ENCODE data around the gene RIPPLY1. TPM values are rescaled to one million over a fixed set of nuclear protein-coding genes. Genes with fewer than 3 reads are reported as not detected.

RIPPLY1 gene
- total and polyA plus RNA-seq, 4 donors = 1.2 to 3.0 (median 3.0) TPM; not detected in 1

DNA sequence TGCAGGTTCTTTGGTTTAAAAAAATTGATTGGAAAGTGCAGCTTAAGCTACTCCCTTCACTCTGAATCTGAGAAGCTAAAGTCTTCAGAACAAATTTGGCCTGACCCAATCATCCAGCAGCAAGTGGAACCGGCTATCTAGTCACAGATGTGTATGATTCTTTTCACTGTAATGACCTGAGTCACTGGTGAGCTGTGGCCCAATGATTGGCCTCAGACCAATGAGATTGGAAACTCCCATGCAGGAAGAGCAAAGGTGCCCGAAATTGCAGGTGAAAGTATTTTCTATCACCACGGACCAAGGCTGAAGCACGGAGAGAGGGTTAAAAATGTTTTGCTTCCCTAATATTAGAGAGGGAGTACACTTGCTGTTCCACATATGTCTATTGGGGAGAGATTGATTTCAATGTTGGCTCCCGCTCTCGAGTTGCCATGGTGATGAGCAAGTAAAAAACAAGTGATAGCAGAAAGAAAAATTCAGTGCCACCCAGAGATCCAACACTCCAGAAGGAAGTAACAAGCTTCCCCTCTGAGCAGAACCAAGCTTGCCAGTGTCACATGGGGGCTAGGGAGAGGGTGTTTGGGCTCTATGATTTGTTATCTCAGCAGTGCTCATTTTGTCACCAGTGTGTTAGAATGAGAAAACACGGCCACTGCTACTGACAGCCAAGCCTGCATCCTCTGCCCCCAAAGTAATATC is 11.2 kb downstream of the RIPPLY1 start:
- WGBS = 77% methylated on average over 7 of the region's 7 CpGs
- DNase-seq (ENCODE audit: low spot score) = no peak
- H3K4me1 ChIP-seq (ENCODE audit: control insufficient read depth in 4 of 4, insufficient read depth in 4 of 4, low read length in 3 of 4) = no peaks in the 10 kb centered on the region
- no peak overlapping the region for H3K4me3 ChIP-seq (ENCODE audit: low read depth in 1 of 3, low read length in 3 of 3)
- H3K9me3 ChIP-seq (ENCODE audit: control insufficient read depth in 4 of 4, low read length in 3 of 4) = peaks cover 0 to 3% (median 0%) of the 10 kb centered on the region in 4 donors
- H3K27ac ChIP-seq (ENCODE audit: low read depth in 1 of 2, low read length in 2 of 2) = no peak overlapping the region
- peaks cover 0 to 6% (median 0%) of the 10 kb centered on the region in 4 donors for H3K27me3 ChIP-seq (ENCODE audit: control insufficient read depth in 4 of 4, insufficient read depth in 4 of 4, low read length in 3 of 4)
- TF ChIP-seq HNF4G (IDR thresholded peaks at IDR 0.05) (no peak), RAD21 (IDR thresholded peaks at IDR 0.05) (no peak), SP1 (IDR thresholded peaks at IDR 0.05) (no peak), YY1 (IDR thresholded peaks at IDR 0.05) (no peak), JUND (IDR thresholded peaks at IDR 0.05) (no peak), GABPA (IDR thresholded peaks at IDR 0.05 in 1 of 2, conservative IDR thresholded peaks at IDR 0.05 in 1 of 2) (no peak), NR2F2 (IDR thresholded peaks at IDR 0.05) (no peak)
- no peak overlapping the region for H3K9ac ChIP-seq (ENCODE audit: low read depth in 1 of 2, low read length in 2 of 2)
- no peaks in the 10 kb centered on the region for H3K36me3 ChIP-seq (ENCODE audit: control insufficient read depth in 4 of 4, insufficient read depth in 3 of 4, low read depth in 1 of 4, low read length in 3 of 4)

DNA sequence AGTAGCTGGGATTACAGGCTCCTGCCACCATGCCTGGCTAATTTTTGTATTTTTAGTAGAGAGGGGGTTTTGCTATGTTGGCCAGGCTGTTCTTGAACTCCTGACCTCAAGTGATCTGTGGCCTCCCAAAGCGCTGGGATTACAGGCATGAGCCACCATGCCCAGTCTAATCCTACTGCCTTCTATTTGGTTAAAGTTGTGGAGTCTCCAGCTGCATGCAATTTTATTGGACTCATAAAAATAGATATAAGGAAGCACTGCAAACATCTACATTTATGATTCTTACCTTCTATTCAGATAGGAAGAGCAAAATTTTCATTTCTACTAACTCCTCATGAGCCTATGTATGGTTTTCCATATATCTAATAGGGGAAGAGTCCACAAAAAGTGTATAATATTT is 13.7 kb downstream of the RIPPLY1 start:
- H3K4me3 ChIP-seq (ENCODE audit: low read depth in 1 of 3, low read length in 3 of 3) = no peak overlapping the region
- 87% methylated on average over 1 of the region's 1 CpG for WGBS
- no peaks in the 10 kb centered on the region for H3K36me3 ChIP-seq (ENCODE audit: control insufficient read depth in 4 of 4, insufficient read depth in 3 of 4, low read depth in 1 of 4, low read length in 3 of 4)
- H3K9me3 ChIP-seq (ENCODE audit: control insufficient read depth in 4 of 4, low read length in 3 of 4) = peaks cover 0 to 3% (median 0%) of the 10 kb centered on the region in 4 donors
- DNase-seq (ENCODE audit: low spot score) = no peak
- no peak overlapping the region for H3K27ac ChIP-seq (ENCODE audit: low read depth in 1 of 2, low read length in 2 of 2)
- TF ChIP-seq, protein P1, sequence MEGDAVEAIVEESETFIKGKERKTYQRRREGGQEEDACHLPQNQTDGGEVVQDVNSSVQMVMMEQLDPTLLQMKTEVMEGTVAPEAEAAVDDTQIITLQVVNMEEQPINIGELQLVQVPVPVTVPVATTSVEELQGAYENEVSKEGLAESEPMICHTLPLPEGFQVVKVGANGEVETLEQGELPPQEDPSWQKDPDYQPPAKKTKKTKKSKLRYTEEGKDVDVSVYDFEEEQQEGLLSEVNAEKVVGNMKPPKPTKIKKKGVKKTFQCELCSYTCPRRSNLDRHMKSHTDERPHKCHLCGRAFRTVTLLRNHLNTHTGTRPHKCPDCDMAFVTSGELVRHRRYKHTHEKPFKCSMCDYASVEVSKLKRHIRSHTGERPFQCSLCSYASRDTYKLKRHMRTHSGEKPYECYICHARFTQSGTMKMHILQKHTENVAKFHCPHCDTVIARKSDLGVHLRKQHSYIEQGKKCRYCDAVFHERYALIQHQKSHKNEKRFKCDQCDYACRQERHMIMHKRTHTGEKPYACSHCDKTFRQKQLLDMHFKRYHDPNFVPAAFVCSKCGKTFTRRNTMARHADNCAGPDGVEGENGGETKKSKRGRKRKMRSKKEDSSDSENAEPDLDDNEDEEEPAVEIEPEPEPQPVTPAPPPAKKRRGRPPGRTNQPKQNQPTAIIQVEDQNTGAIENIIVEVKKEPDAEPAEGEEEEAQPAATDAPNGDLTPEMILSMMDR (IDR thresholded peaks at IDR 0.05; ENCODE audit: low read depth, low read length, missing input control) = no peak
- no peak for TF ChIP-seq RAD21 (IDR thresholded peaks at IDR 0.05)
- no peak for TF ChIP-seq EGR1 (IDR thresholded peaks at IDR 0.05; ENCODE audit: low read depth in 2 of 2)
- TF ChIP-seq HNF4G (IDR thresholded peaks at IDR 0.05) = no peak
- TF ChIP-seq, protein P2, sequence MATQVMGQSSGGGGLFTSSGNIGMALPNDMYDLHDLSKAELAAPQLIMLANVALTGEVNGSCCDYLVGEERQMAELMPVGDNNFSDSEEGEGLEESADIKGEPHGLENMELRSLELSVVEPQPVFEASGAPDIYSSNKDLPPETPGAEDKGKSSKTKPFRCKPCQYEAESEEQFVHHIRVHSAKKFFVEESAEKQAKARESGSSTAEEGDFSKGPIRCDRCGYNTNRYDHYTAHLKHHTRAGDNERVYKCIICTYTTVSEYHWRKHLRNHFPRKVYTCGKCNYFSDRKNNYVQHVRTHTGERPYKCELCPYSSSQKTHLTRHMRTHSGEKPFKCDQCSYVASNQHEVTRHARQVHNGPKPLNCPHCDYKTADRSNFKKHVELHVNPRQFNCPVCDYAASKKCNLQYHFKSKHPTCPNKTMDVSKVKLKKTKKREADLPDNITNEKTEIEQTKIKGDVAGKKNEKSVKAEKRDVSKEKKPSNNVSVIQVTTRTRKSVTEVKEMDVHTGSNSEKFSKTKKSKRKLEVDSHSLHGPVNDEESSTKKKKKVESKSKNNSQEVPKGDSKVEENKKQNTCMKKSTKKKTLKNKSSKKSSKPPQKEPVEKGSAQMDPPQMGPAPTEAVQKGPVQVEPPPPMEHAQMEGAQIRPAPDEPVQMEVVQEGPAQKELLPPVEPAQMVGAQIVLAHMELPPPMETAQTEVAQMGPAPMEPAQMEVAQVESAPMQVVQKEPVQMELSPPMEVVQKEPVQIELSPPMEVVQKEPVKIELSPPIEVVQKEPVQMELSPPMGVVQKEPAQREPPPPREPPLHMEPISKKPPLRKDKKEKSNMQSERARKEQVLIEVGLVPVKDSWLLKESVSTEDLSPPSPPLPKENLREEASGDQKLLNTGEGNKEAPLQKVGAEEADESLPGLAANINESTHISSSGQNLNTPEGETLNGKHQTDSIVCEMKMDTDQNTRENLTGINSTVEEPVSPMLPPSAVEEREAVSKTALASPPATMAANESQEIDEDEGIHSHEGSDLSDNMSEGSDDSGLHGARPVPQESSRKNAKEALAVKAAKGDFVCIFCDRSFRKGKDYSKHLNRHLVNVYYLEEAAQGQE (IDR thresholded peaks at IDR 0.05) = no peak
- TF ChIP-seq FOXA1 (IDR thresholded peaks at IDR 0.05) = no peak
- no peak for TF ChIP-seq HNF4A (conservative IDR thresholded peaks at IDR 0.05)
- TF ChIP-seq YY1 (IDR thresholded peaks at IDR 0.05) = no peak
- H3K4me1 ChIP-seq (ENCODE audit: control insufficient read depth in 4 of 4, insufficient read depth in 4 of 4, low read length in 3 of 4) = no peaks in the 10 kb centered on the region
- no peak overlapping the region for H3K9ac ChIP-seq (ENCODE audit: low read depth in 1 of 2, low read length in 2 of 2)
- H3K27me3 ChIP-seq (ENCODE audit: control insufficient read depth in 4 of 4, insufficient read depth in 4 of 4, low read length in 3 of 4) = peaks cover 0 to 3% (median 0%) of the 10 kb centered on the region in 4 donors

DNA sequence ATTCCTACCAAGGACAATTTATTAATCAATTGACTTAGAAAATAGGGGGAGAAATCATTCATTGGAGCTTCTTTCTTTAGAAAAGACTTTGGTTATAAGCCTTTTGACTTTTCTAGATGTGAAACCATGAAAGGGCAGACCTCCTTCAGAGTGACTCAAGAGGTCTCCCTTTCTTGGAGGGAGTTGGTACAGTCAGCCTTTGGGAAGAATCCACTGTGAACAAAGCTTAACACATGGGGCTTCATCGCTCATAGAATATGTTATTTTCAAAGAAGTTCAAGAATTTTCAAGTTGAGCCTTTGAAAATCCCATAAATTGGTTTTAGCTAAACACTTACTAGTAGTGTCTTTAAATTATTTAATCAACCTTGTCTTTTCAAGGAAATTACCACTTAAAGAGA is 28.0 kb downstream of the RIPPLY1 start:
- Histone ChIP-seq H3K9ac (ENCODE audit: low read depth in 1 of 2, low read length in 2 of 2) (no peak overlapping the region), H3K4me1 (ENCODE audit: control insufficient read depth in 4 of 4, insufficient read depth in 4 of 4, low read length in 3 of 4) (no peaks in the 10 kb centered on the region), H3K4me3 (ENCODE audit: low read depth in 1 of 3, low read length in 3 of 3) (no peak overlapping the region), H3K27me3 (ENCODE audit: control insufficient read depth in 4 of 4, insufficient read depth in 4 of 4, low read length in 3 of 4) (peaks cover 0 to 2% (median 0%) of the 10 kb centered on the region in 4 donors), H3K36me3 (ENCODE audit: control insufficient read depth in 4 of 4, insufficient read depth in 3 of 4, low read depth in 1 of 4, low read length in 3 of 4) (peaks cover 0 to 4% (median under 1%) of the 10 kb centered on the region in 4 donors), H3K27ac (ENCODE audit: low read depth in 1 of 2, low read length in 2 of 2) (no peak overlapping the region), H3K9me3 (ENCODE audit: control insufficient read depth in 4 of 4, low read length in 3 of 4) (no peaks in the 10 kb centered on the region)
- 92% methylated on average over 1 of the region's 1 CpG for WGBS
- DNase-seq (ENCODE audit: low spot score) = no peak
- TF ChIP-seq, protein P3, sequence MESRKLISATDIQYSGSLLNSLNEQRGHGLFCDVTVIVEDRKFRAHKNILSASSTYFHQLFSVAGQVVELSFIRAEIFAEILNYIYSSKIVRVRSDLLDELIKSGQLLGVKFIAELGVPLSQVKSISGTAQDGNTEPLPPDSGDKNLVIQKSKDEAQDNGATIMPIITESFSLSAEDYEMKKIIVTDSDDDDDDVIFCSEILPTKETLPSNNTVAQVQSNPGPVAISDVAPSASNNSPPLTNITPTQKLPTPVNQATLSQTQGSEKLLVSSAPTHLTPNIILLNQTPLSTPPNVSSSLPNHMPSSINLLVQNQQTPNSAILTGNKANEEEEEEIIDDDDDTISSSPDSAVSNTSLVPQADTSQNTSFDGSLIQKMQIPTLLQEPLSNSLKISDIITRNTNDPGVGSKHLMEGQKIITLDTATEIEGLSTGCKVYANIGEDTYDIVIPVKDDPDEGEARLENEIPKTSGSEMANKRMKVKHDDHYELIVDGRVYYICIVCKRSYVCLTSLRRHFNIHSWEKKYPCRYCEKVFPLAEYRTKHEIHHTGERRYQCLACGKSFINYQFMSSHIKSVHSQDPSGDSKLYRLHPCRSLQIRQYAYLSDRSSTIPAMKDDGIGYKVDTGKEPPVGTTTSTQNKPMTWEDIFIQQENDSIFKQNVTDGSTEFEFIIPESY (IDR thresholded peaks at IDR 0.05) = no peak
- TF ChIP-seq JUND (IDR thresholded peaks at IDR 0.05) (no peak), RAD21 (IDR thresholded peaks at IDR 0.05) (no peak), HNF4A (conservative IDR thresholded peaks at IDR 0.05) (no peak), FOXA2 (IDR thresholded peaks at IDR 0.05) (no peak), FOXA1 (IDR thresholded peaks at IDR 0.05) (no peak), YY1 (IDR thresholded peaks at IDR 0.05) (no peak), EGR1 (IDR thresholded peaks at IDR 0.05; ENCODE audit: low read depth in 2 of 2) (no peak), TAF1 (conservative IDR thresholded peaks at IDR 0.05) (no peak), RXRA (IDR thresholded peaks at IDR 0.05) (no peak), SP1 (IDR thresholded peaks at IDR 0.05) (no peak)
- TF ChIP-seq, protein P4, sequence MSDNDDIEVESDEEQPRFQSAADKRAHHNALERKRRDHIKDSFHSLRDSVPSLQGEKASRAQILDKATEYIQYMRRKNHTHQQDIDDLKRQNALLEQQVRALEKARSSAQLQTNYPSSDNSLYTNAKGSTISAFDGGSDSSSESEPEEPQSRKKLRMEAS (IDR thresholded peaks at IDR 0.05) = no peak
- TF ChIP-seq, protein P1 (IDR thresholded peaks at IDR 0.05; ENCODE audit: low read depth, low read length, missing input control) = no peak

Measured in liver (tissue), 9 donors.